Calu3 (cell line): ENCODE results near the gene MAP1LC3B. TPM values are rescaled to one million over a fixed set of nuclear protein-coding genes. Genes with fewer than 3 reads are reported as not detected.

Experiments used
- BruUV-seq: library from RNA; stranded (reverse); fragments of 400-500 nt; replicated peaks from 2 replicates; lab custom pipeline; 2021; lab: Mats Ljungman, UMichigan
- CTCF ChIA-PET: fragments of 300-600 bp; sonication (Branson Sonifier 250); formaldehyde crosslinking; loops from one replicate; lab custom pipeline; 2022; ENCODE audit warnings: antibody characterized with exemption; lab: Charles Lee
- DNase-seq: peaks from one replicate; pipeline ENCODE4 v3.0.0; 2022
- H3K27ac Mint-ChIP-seq: one replicate; pipeline ENCODE4 v1.8.0; 2022; ENCODE audit warnings: mixed read lengths; ENCODE audit not compliant: unreplicated experiment
- H3K27me3 Mint-ChIP-seq: one replicate; pipeline ENCODE4 v1.8.0; 2022; ENCODE audit warnings: mixed read lengths; ENCODE audit not compliant: unreplicated experiment
- H3K36me3 Mint-ChIP-seq: one replicate; pipeline ENCODE4 v1.8.0; 2022; ENCODE audit warnings: mild to moderate bottlenecking, moderate library complexity, mixed read lengths; ENCODE audit not compliant: insufficient read depth, unreplicated experiment
- H3K4me1 Mint-ChIP-seq: one replicate; pipeline ENCODE4 v1.8.0; 2022; ENCODE audit warnings: mild to moderate bottlenecking, low read depth, mixed read lengths; ENCODE audit not compliant: unreplicated experiment
- H3K4me3 Mint-ChIP-seq: one replicate; pipeline ENCODE4 v1.8.0; 2022; ENCODE audit warnings: mild to moderate bottlenecking, low read depth, moderate library complexity, mixed read lengths; ENCODE audit not compliant: unreplicated experiment
- H3K9me3 Mint-ChIP-seq: one replicate; pipeline ENCODE4 v1.8.0; 2022; ENCODE audit warnings: low read depth, mixed read lengths; ENCODE audit not compliant: unreplicated experiment
- intact Hi-C: fragments of 100-400 bp; cut with micrococcal nuclease; formaldehyde crosslinking; loops from one replicate; pipeline ENCODE4 v1.10.0; 2022; ENCODE audit not compliant: unreplicated experiment
- total RNA-seq: library from RNA; stranded (reverse); gene quantifications from 2 replicates; pipeline ENCODE4 v1.2.3, GENCODE V29; 2022
- TF ChIP-seq, protein P1 (sequence below): fragments of 200-600 bp; IDR thresholded peaks from one replicate; pipeline ENCODE4 v1.8.0; 2022; ENCODE audit warnings: antibody characterized with exemption; ENCODE audit not compliant: unreplicated experiment

Gene MAP1LC3B
- total RNA-seq, 1 experiment from 2014 or later, result 71.5 TPM

DNA sequence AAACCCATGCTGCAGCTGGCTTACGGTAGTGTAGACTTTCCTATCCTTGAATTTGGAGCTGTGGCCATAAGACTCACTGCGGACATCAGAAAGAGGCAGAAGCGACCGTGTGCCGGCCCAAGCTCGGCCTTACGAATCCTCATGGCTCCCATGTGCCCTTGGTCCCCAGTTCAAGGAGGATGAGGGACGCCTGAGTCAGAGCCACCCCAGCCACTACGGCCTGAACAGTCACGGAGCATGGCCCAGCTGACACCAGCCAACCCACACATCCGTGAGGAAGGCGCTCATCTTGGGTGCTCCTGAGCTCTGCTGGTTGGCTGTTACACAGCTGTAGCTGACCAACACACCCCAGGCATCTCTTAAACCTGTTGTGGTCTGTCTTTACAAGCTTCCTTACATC lies 56.7 kb downstream of the MAP1LC3B start:
- H3K36me3 Mint-ChIP-seq, result peaks cover 18% of the 10 kb centered on the region
- H3K9me3 Mint-ChIP-seq, result peaks cover 7% of the 10 kb centered on the region
- no peak for DNase-seq
- no peaks in the 10 kb centered on the region for H3K4me1 Mint-ChIP-seq
- H3K27ac Mint-ChIP-seq, result no peak overlapping the region
- intact Hi-C loops, result no loop called here
- TF ChIP-seq, protein P1, sequence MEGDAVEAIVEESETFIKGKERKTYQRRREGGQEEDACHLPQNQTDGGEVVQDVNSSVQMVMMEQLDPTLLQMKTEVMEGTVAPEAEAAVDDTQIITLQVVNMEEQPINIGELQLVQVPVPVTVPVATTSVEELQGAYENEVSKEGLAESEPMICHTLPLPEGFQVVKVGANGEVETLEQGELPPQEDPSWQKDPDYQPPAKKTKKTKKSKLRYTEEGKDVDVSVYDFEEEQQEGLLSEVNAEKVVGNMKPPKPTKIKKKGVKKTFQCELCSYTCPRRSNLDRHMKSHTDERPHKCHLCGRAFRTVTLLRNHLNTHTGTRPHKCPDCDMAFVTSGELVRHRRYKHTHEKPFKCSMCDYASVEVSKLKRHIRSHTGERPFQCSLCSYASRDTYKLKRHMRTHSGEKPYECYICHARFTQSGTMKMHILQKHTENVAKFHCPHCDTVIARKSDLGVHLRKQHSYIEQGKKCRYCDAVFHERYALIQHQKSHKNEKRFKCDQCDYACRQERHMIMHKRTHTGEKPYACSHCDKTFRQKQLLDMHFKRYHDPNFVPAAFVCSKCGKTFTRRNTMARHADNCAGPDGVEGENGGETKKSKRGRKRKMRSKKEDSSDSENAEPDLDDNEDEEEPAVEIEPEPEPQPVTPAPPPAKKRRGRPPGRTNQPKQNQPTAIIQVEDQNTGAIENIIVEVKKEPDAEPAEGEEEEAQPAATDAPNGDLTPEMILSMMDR, result no peak
- no peak overlapping the region for H3K4me3 Mint-ChIP-seq
- CTCF ChIA-PET, result no interaction called here
- no peaks in the 10 kb centered on the region for H3K27me3 Mint-ChIP-seq
- no TSS peak for BruUV-seq

GRCh38 chr16:87451563-87452210 lies 59.6 kb downstream of the MAP1LC3B start:
- intact Hi-C loops, result no loop called here
- Mint-ChIP-seq H3K27ac (no peak overlapping the region), H3K9me3 (no peaks in the 10 kb centered on the region), H3K4me1 (no peaks in the 10 kb centered on the region), H3K27me3 (no peaks in the 10 kb centered on the region), H3K36me3 (peaks cover 6% of the 10 kb centered on the region), H3K4me3 (no peak overlapping the region)
- no peak for DNase-seq
- BruUV-seq, result no TSS peak
- CTCF ChIA-PET, result interaction anchor here (0.6 kb wide), 1 partner anchor 47 kb away, joined by 3 read pairs; no protein-coding TSS in a partner anchor
- TF ChIP-seq, protein P1, result no peak

GRCh38 chr16:87453326-87453725 lies 61.2 kb downstream of the MAP1LC3B start:
- H3K4me1 Mint-ChIP-seq, result peaks cover 16% of the 10 kb centered on the region
- no peak for DNase-seq
- no peaks in the 10 kb centered on the region for H3K9me3 Mint-ChIP-seq
- no peaks in the 10 kb centered on the region for H3K27me3 Mint-ChIP-seq
- intact Hi-C loops, result no loop called here
- BruUV-seq, result no TSS peak
- TF ChIP-seq, protein P1, result no peak
- CTCF ChIA-PET, result no interaction called here
- no peak overlapping the region for H3K27ac Mint-ChIP-seq
- no peak overlapping the region for H3K4me3 Mint-ChIP-seq
- peaks cover 12% of the 10 kb centered on the region for H3K36me3 Mint-ChIP-seq

Other genes with a start within 250 kb of the MAP1LC3B start
- 3.8 and 3.9 TPM in 2 replicates for gene C16orf95, start 74.9 kb upstream of the MAP1LC3B start, total RNA-seq
- 40.4 and 43.7 TPM in 2 replicates for gene FBXO31, start 8.6 kb upstream of the MAP1LC3B start, total RNA-seq
- gene ZCCHC14, start 100.7 kb downstream of the MAP1LC3B start, total RNA-seq, result 41.3 and 45.4 TPM in 2 replicates
- gene JPH3, start 210.2 kb downstream of the MAP1LC3B start, total RNA-seq, result 0.57 and 1.2 TPM in 2 replicates